ENCODE data around the gene DEPDC7. TPM values are rescaled to one million over a fixed set of nuclear protein-coding genes. Genes with fewer than 3 reads are reported as not detected.
"Not testable (repeated sequence)": the region's sequence is repeated elsewhere in the genome, so short reads cannot be mapped to it uniquely, and the experiment has no call there.

Gene DEPDC7
- polyA plus RNA-seq, 1 donor from 2014 or later = 3.3 TPM

GRCh38 chr11:33028537-33028914 lies 12.8 kb downstream of the DEPDC7 start:
- no peaks in the 10 kb centered on the region for H3K9me2 ChIP-seq (ENCODE audit: insufficient read depth, low read length)
- H3K27me3 ChIP-seq (ENCODE audit: insufficient read depth, low read depth, low read length) = no peaks in the 10 kb centered on the region
- no peak overlapping the region for H3K27ac ChIP-seq (ENCODE audit: low read length)
- no peak for TF ChIP-seq SMC3 (conservative IDR thresholded peaks at IDR 0.05; ENCODE audit: poor library complexity)
- no peak for TF ChIP-seq CTCF (IDR thresholded peaks at IDR 0.05; ENCODE audit: poor library complexity, severe bottlenecking)
- no peak for TF ChIP-seq MXI1 (conservative IDR thresholded peaks at IDR 0.05; ENCODE audit: poor library complexity, severe bottlenecking)
- no peak for TF ChIP-seq REST (IDR thresholded peaks at IDR 0.05; ENCODE audit: borderline replicate concordance)
- TF ChIP-seq RAD21 (conservative IDR thresholded peaks at IDR 0.05) = no peak
- TF ChIP-seq TAF1 (IDR thresholded peaks at IDR 0.05; ENCODE audit: low read depth) = no peak
- no peak for TF ChIP-seq POLR2AphosphoS5 (IDR thresholded peaks at IDR 0.05)
- no peak for TF ChIP-seq EP300 (conservative IDR thresholded peaks at IDR 0.05; ENCODE audit: poor library complexity, severe bottlenecking)
- no peak for TF ChIP-seq EZH2 (IDR thresholded peaks at IDR 0.05; ENCODE audit: borderline replicate concordance, insufficient read depth, low read length, poor library complexity, severe bottlenecking)
- no peaks in the 10 kb centered on the region for H3F3A ChIP-seq (ENCODE audit: insufficient read depth, low read length, poor library complexity, severe bottlenecking)
- H3K79me2 ChIP-seq (replicated peaks; ENCODE audit: insufficient read depth, low read length) = no peaks in the 10 kb centered on the region
- H2AFZ ChIP-seq (ENCODE audit: low read depth, low read length) = no peak overlapping the region
- H3K36me3 ChIP-seq (ENCODE audit: insufficient read depth, low read length) = no peaks in the 10 kb centered on the region
- H3K4me3 ChIP-seq (ENCODE audit: low read length) = no peak overlapping the region
- no peaks in the 10 kb centered on the region for H3K9me3 ChIP-seq (ENCODE audit: low read length)
- H3K9ac ChIP-seq (ENCODE audit: low read length) = no peak overlapping the region
- no peak overlapping the region for H3K4me2 ChIP-seq (ENCODE audit: low read length)
- H4K20me1 ChIP-seq (ENCODE audit: insufficient read depth) = no peaks in the 10 kb centered on the region

- not testable (repeated sequence) for H3K27me3 ChIP-seq (ENCODE audit: insufficient read depth, low read depth, low read length); H3K36me3 ChIP-seq (ENCODE audit: insufficient read depth, low read length); H3K9ac ChIP-seq (ENCODE audit: low read length); H3K9me2 ChIP-seq (ENCODE audit: insufficient read depth, low read length); H3K9me3 ChIP-seq (ENCODE audit: low read length); H4K20me1 ChIP-seq (ENCODE audit: insufficient read depth); H2AFZ ChIP-seq (ENCODE audit: low read depth, low read length); H3K4me2 ChIP-seq (ENCODE audit: low read length); H3K27ac ChIP-seq (ENCODE audit: low read length); H3K4me3 ChIP-seq (ENCODE audit: low read length); H3F3A ChIP-seq (ENCODE audit: insufficient read depth, low read length, poor library complexity, severe bottlenecking); H3K79me2 ChIP-seq (replicated peaks; ENCODE audit: insufficient read depth, low read length)
Observed at GRCh38 chr11:33029218-33029617, 13.5 kb downstream of the DEPDC7 start.

- H2AFZ ChIP-seq (ENCODE audit: low read depth, low read length) = no peak overlapping the region
- no peaks in the 10 kb centered on the region for H3K36me3 ChIP-seq (ENCODE audit: insufficient read depth, low read length)
- H4K20me1 ChIP-seq (ENCODE audit: insufficient read depth) = no peaks in the 10 kb centered on the region
- no peak for TF ChIP-seq POLR2AphosphoS5 (IDR thresholded peaks at IDR 0.05)
- TF ChIP-seq TAF1 (IDR thresholded peaks at IDR 0.05; ENCODE audit: low read depth) = no peak
- TF ChIP-seq CTCF (IDR thresholded peaks at IDR 0.05; ENCODE audit: poor library complexity, severe bottlenecking) = no peak
- TF ChIP-seq RAD21 (conservative IDR thresholded peaks at IDR 0.05) = no peak
- no peak for TF ChIP-seq EZH2 (IDR thresholded peaks at IDR 0.05; ENCODE audit: borderline replicate concordance, insufficient read depth, low read length, poor library complexity, severe bottlenecking)
- no peak for TF ChIP-seq REST (IDR thresholded peaks at IDR 0.05; ENCODE audit: borderline replicate concordance)
- TF ChIP-seq SMC3 (conservative IDR thresholded peaks at IDR 0.05; ENCODE audit: poor library complexity) = no peak
- no peak for TF ChIP-seq EP300 (conservative IDR thresholded peaks at IDR 0.05; ENCODE audit: poor library complexity, severe bottlenecking)
- TF ChIP-seq MXI1 (conservative IDR thresholded peaks at IDR 0.05; ENCODE audit: poor library complexity, severe bottlenecking) = no peak
- H3K27ac ChIP-seq (ENCODE audit: low read length) = no peak overlapping the region
- H3K9me3 ChIP-seq (ENCODE audit: low read length) = no peaks in the 10 kb centered on the region
- no peaks in the 10 kb centered on the region for H3K9me2 ChIP-seq (ENCODE audit: insufficient read depth, low read length)
- H3K4me3 ChIP-seq (ENCODE audit: low read length) = no peak overlapping the region
- H3K79me2 ChIP-seq (replicated peaks; ENCODE audit: insufficient read depth, low read length) = no peaks in the 10 kb centered on the region
- no peaks in the 10 kb centered on the region for H3F3A ChIP-seq (ENCODE audit: insufficient read depth, low read length, poor library complexity, severe bottlenecking)
- no peak overlapping the region for H3K9ac ChIP-seq (ENCODE audit: low read length)
- no peaks in the 10 kb centered on the region for H3K27me3 ChIP-seq (ENCODE audit: insufficient read depth, low read depth, low read length)
- no peak overlapping the region for H3K4me2 ChIP-seq (ENCODE audit: low read length)
Observed at GRCh38 chr11:33033493-33033892, 17.8 kb downstream of the DEPDC7 start.
